Fibroblast of the aortic adventitia (primary cell): ENCODE measurements around the gene SYCE1L. TPM values are rescaled to one million over a fixed set of nuclear protein-coding genes. Genes with fewer than 3 reads are reported as not detected.

Source experiments
- DNase-seq: peaks from one replicate; pipeline ENCODE4 v3.0.0-alpha.2; 2010; ENCODE audit warnings: low read depth
- H3K4me3 ChIP-seq: 2 replicates; pipeline ENCODE4 v1.5.1; 2011; ENCODE audit warnings: low read depth, mild to moderate bottlenecking, control low read depth, low read length, moderate library complexity
- CTCF ChIP-seq: IDR thresholded peaks from 2 replicates; pipeline ENCODE4 v1.5.1; 2011; ENCODE audit warnings: mild to moderate bottlenecking, low read length, control low read depth, inconsistent platforms; ENCODE audit not compliant: insufficient read depth
- total RNA-seq: library from RNA; depleted of rRNA; stranded (reverse); fragments of >200 nt; gene quantifications from 2 replicates; pipeline ENCODE4 v1.2.3, GENCODE V29; 2012; ENCODE audit warnings: low replicate concordance

The SYCE1L gene
- total RNA-seq, 1 donor = 0.09 TPM

GRCh38 chr16:77206533-77206932 lies 7.3 kb downstream of the SYCE1L start:
- no peak for TF ChIP-seq CTCF
- no peak for DNase-seq
- H3K4me3 ChIP-seq = no peak overlapping the region

- no peak for DNase-seq
- no peak for TF ChIP-seq CTCF
- H3K4me3 ChIP-seq = no peak overlapping the region
Measured at GRCh38 chr16:77207030-77207429, 7.8 kb downstream of the SYCE1L start.

- no peak for DNase-seq
- no peak for TF ChIP-seq CTCF
- H3K4me3 ChIP-seq = no peak overlapping the region
Measured at GRCh38 chr16:77208382-77208781, 9.2 kb downstream of the SYCE1L start.

- TF ChIP-seq CTCF = no peak
- H3K4me3 ChIP-seq = peak overlapping the region; percentile 60
- no peak for DNase-seq
Measured at GRCh38 chr16:77211880-77212740, 12.9 kb downstream of the SYCE1L start.

GRCh38 chr16:77212741-77213541 lies 13.7 kb downstream of the SYCE1L start:
- H3K4me3 ChIP-seq = peak overlapping the region; percentile 60
- no peak for TF ChIP-seq CTCF
- no peak for DNase-seq

- peak; percentile 82 for DNase-seq
- H3K4me3 ChIP-seq = no peak overlapping the region
- TF ChIP-seq CTCF = no peak
Measured at GRCh38 chr16:77213542-77214106, 14.4 kb downstream of the SYCE1L start.
